Measurements from ENCODE around the gene ASPHD2.

The ASPHD2 gene, protein sequence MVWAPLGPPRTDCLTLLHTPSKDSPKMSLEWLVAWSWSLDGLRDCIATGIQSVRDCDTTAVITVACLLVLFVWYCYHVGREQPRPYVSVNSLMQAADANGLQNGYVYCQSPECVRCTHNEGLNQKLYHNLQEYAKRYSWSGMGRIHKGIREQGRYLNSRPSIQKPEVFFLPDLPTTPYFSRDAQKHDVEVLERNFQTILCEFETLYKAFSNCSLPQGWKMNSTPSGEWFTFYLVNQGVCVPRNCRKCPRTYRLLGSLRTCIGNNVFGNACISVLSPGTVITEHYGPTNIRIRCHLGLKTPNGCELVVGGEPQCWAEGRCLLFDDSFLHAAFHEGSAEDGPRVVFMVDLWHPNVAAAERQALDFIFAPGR

DNA sequence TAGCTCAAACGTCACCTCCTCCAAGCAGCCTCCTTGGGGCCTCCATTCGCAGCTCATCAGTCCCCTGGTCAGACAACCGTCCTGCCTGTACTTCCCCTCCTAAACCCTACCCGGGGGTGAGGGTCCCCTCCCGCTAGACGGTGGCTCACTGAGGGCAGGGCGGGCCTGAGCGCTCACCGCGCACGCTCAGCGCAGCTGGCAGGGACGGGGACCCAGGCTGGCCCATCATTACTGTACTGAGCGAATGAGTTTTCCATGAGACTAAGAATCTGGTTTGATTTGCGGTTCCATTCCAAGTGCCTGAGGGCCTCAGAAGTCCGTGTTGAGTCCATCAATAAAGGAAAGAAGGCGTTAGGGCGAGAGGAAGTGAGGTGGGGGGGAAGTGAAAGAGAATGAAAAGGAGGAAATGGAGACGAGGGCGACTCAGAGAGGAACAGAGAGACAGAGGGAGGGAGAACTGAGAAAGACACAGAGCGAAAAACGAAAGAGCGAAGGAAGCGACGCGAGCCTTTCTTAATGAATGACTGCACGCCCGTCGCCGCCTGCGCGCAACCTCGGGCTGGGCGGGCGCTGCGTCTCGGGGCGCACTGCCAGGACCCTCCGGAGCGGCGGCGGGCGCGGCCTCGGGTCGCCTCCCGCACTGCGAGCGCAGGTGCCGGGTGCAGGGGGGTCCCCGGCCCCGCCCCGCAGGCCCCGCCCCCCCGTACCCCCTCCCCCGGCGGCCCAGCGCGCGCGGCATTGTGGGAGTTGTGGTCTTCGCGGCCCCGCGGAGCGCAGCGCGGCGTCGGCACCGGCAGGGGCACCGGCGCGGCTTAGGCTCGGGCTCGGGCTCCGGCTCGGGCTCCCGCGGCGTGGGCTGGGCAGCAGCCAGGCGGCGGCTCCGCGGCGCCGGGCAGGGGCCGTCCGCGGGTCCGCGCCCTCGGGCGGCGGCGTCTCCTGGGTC lies at the start of gene ASPHD2:
Gene ASPHD2, plus strand, starts transcription at position 746 of the 943 bp plus-strand sequence. CDS start 4,356 bp downstream, outside the sequence.
- no peaks in the 10 kb centered on the region for H3K27me3 Mint-ChIP-seq
- peaks cover 56% of the 10 kb centered on the region for H3K4me1 Mint-ChIP-seq
- peak within 1 kb of the TSS; percentile 95 for H3K27ac Mint-ChIP-seq
- ATAC-seq = peak; percentile 89
- H3K36me3 Mint-ChIP-seq = no peaks in the 10 kb centered on the region
- H3K4me3 Mint-ChIP-seq = peak within 1 kb of the TSS; percentile 89
- H3K9me3 Mint-ChIP-seq = peaks cover 3% of the 10 kb centered on the region

DNA sequence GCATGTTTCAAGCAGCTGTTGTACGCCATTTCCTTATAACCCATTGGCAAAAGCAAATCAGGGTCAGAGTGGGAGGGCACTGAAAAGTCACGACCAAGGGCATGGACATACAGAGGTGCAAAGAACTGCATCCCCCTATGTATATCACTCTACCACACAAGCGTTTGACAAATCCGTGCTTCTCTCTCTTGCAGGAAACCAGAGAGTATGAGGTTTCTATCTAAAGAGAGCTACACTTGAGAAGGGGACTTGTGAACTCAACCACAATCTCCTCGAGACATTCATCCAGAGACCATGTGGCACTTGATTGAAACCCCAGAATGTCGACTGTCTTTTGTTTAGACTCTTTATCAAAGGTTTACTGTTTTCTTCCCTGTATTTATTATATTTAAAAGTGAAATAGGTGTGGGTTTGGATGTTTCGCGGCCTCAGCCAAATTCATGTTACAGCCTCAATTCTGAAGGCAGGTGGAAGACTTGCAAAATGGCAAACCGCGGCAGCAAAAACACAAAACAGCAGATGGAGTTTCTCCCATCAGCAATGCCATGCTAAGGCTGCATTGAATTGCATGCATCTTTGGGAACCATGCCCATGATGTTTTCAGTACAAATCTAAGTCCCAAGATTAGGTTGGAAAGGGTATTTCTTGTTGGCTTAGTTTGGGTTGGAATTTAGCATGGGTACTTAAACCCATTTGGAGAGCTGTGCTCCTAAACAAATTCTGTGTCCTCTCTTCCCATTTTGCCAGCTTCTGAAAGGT lies 48.8 kb upstream of the ASPHD2 start:
- Mint-ChIP-seq H3K27me3 (peaks cover 71% of the 10 kb centered on the region), H3K27ac (no peak overlapping the region), H3K4me3 (no peak overlapping the region), H3K4me1 (peaks cover 6% of the 10 kb centered on the region), H3K9me3 (peaks cover 6% of the 10 kb centered on the region), H3K36me3 (no peaks in the 10 kb centered on the region)
- ATAC-seq = no peak

DNA sequence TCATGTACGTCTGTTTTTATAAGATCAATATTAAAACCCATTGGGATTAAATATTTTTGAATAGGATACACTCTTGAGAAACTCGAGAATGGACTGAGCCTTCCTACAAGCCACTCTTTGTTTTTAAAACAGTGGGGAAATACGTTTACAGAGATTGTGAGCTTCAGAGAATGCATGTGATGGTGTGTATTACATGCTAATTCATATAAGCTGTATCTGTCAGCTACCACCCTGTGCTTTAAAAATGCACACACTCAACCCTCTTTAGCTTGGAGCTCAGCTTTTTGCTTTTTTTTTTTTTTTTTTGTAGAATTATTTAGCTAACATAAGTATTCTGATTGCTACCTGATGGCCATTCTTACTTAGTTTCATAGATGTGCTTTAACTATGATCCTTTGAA lies 46.3 kb upstream of the ASPHD2 start:
- H3K27me3 Mint-ChIP-seq = peaks cover 51% of the 10 kb centered on the region
- ATAC-seq = no peak
- H3K27ac Mint-ChIP-seq = no peak overlapping the region
- H3K9me3 Mint-ChIP-seq = peaks cover 6% of the 10 kb centered on the region
- H3K36me3 Mint-ChIP-seq = no peaks in the 10 kb centered on the region
- no peak overlapping the region for H3K4me3 Mint-ChIP-seq
- H3K4me1 Mint-ChIP-seq = peaks cover under 1% of the 10 kb centered on the region

DNA sequence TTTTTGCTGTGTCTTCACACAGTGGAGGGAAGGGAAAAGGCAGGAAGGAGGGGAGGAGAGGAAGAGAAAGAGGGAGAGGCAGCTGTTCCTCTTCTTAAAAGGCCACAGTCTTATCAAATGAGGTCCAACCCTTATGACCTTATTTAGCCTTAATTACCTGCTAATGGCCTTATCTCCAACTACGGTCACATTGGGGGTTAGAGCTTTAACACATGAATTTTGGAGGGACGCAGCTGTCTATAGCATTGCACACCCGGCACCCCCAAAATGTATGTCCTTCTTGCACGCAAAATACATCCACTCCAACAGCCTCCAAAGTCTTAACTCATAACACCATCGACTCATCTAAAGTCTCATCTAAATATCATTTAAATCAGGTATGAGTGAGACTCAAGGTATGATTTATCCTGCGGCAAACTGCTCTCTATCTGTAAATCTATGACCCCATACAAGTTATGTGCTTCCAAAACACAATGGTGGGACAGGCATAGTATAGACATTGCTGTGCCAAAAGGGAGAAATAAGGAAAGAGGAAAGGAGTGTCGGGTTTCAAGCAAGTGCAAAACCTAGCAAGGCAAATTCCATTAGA lies 45.0 kb upstream of the ASPHD2 start:
- no peak overlapping the region for H3K4me3 Mint-ChIP-seq
- no peak for ATAC-seq
- H3K4me1 Mint-ChIP-seq = no peaks in the 10 kb centered on the region
- no peak overlapping the region for H3K27ac Mint-ChIP-seq
- H3K9me3 Mint-ChIP-seq = no peaks in the 10 kb centered on the region
- peaks cover 38% of the 10 kb centered on the region for H3K27me3 Mint-ChIP-seq
- no peaks in the 10 kb centered on the region for H3K36me3 Mint-ChIP-seq

DNA sequence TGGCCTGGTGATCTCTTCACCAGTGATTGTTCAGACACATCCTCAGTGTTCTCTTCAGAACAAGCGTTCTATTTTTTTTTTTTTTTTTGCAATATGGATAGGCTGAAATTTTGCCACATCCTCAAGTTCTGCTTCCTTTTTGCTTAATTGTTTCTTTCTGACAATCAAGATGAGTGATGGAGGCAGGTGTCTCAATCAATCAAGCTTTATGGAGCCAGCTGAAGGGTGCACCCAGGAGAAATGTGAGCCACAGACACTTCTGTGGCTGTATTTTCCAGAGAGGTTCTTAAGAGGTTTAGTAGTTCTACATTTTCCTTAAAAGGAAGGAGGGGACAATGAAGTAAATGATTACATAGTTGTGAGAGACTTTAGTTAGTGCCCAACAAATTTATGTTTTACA lies 43.9 kb upstream of the ASPHD2 start:
- no peaks in the 10 kb centered on the region for H3K9me3 Mint-ChIP-seq
- peaks cover 34% of the 10 kb centered on the region for H3K27me3 Mint-ChIP-seq
- no peaks in the 10 kb centered on the region for H3K4me1 Mint-ChIP-seq
- H3K4me3 Mint-ChIP-seq = no peak overlapping the region
- no peak for ATAC-seq
- H3K27ac Mint-ChIP-seq = no peak overlapping the region
- no peaks in the 10 kb centered on the region for H3K36me3 Mint-ChIP-seq

DNA sequence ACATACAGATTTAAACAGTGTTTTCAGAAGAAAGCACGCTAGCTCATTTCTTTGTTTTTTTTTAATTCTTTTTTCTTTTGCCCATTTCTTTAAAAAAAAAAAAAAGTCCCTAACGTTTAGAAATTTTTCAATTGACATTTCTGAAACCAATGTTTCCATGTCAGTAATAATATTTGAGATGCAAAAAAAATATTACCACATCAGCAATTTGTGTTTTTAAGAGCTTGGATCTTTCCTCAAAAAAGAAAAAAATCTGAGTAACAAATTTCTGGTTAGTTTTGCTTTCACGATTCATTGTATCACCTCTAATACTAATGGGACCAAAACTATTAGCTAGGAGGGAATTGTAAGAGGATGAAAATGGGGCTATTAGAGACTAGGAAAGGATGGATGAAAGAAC lies 39.9 kb upstream of the ASPHD2 start:
- Mint-ChIP-seq H3K27me3 (peaks cover 19% of the 10 kb centered on the region), H3K36me3 (no peaks in the 10 kb centered on the region), H3K4me1 (no peaks in the 10 kb centered on the region), H3K27ac (no peak overlapping the region), H3K4me3 (no peak overlapping the region), H3K9me3 (no peaks in the 10 kb centered on the region)
- ATAC-seq = no peak

DNA sequence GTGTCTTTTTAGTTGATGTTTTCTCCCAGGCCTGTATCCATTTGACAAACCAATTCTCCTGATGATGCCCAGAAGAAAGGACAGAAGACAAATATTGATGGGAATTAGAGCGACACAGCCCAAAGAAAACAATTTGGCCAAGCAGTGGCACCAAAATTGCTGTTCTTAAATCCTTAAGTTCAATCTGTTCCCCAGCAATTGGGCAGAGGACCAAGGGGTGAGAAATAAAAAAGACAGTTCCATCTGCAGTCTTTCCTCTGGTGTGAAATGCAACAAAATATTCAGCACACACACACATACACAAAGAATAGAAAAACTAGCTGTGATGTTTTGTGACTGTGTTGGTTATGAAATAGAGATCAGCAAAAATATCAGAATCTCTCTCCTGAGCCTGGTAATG lies 38.0 kb upstream of the ASPHD2 start:
- Mint-ChIP-seq H3K4me1 (no peaks in the 10 kb centered on the region), H3K36me3 (no peaks in the 10 kb centered on the region), H3K9me3 (no peaks in the 10 kb centered on the region), H3K27ac (no peak overlapping the region), H3K27me3 (peaks cover 9% of the 10 kb centered on the region), H3K4me3 (no peak overlapping the region)
- no peak for ATAC-seq

DNA sequence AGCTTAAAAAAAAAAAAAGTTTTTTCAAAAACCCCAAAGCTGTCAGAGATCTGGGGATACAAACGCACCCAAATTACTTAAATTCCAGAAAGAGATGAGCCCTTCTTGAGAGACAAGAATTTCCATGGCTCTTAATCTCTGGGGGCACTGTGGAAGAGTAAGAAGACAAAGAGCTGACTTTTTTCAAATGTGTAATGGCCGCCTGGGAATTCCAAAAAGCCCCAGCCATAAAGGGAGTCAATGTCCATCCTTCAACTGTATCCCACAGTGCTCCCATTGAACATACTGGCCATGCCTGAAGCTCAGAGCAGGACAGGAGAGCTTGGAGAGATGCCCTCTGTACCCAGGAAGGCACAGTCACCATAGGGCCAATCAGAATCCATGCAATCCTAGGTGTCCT lies 37.4 kb upstream of the ASPHD2 start:
- H3K4me3 Mint-ChIP-seq = no peak overlapping the region

DNA sequence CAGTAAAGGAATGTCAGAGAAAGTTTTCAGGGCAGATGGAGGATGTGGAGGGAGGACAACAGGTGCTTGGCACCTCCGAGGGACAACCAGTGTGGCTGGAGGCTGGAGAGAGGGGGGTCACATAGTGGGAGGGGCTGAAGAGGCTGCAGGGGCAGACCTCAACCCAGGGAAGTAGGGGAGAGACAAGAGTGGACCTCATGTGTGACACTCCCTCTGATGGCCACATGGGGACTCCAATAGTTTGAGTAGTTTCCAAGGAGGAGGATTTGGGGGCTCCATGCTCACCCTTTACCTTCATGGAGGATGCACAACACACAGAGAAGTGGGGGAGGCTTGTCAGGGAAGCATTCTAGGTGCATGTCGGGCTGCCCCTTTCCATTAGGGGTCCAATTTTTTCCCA lies 35.1 kb upstream of the ASPHD2 start:
- ATAC-seq = no peak
- H3K4me3 Mint-ChIP-seq = no peak overlapping the region
- H3K36me3 Mint-ChIP-seq = no peaks in the 10 kb centered on the region
- H3K9me3 Mint-ChIP-seq = no peaks in the 10 kb centered on the region
- no peak overlapping the region for H3K27ac Mint-ChIP-seq
- H3K4me1 Mint-ChIP-seq = no peaks in the 10 kb centered on the region
- peaks cover 9% of the 10 kb centered on the region for H3K27me3 Mint-ChIP-seq

More for the DNA sequence above, 37.4 kb upstream of the ASPHD2 start:
- Mint-ChIP-seq H3K27ac (no peak overlapping the region), H3K27me3 (peaks cover 9% of the 10 kb centered on the region), H3K36me3 (no peaks in the 10 kb centered on the region), H3K4me1 (no peaks in the 10 kb centered on the region), H3K9me3 (no peaks in the 10 kb centered on the region)
- no peak for ATAC-seq

DNA sequence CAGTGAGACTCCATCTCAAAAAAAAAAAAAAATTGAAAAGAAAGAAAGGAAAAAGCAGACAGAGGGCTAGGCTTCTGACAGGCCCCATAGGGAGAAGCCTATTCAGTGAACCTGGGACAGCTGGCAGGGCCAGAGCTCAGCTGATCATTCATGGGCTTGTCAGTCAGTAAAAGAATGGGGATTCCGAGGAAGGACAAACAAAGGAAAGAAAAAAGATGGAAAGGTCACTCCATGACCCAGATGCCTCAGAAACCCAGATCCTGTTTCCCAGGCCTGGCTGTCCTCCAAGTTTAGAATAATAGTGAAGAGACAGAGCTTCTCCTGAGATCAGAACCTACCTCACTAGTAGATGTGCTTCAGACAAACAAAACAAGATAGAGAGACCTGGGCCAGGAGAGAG lies 34.3 kb upstream of the ASPHD2 start:
- Mint-ChIP-seq H3K27me3 (peaks cover 9% of the 10 kb centered on the region), H3K4me3 (no peak overlapping the region), H3K36me3 (no peaks in the 10 kb centered on the region), H3K27ac (no peak overlapping the region), H3K4me1 (no peaks in the 10 kb centered on the region), H3K9me3 (no peaks in the 10 kb centered on the region)
- no peak for ATAC-seq

DNA sequence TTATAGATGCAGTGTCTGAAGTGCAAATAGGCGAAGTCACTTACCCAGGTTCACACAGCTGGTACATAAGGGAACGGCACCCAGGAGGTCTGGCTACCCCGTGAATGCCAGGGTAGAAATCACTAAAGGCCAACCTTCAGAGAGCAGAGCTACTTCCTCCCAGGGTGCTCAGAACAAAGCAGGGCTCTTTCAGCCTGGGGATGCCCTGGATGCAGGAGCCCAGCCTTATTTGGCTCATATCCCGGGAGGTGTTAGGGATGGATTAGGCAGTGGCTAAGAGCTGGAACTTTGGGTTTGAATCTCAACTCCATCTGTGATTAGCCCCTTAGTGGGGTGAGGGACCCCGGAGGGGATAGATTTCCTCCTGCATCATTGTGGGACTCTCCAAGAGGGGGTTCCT lies 33.1 kb upstream of the ASPHD2 start:
- H3K27ac Mint-ChIP-seq = no peak overlapping the region
- no peaks in the 10 kb centered on the region for H3K9me3 Mint-ChIP-seq
- no peak overlapping the region for H3K4me3 Mint-ChIP-seq
- H3K27me3 Mint-ChIP-seq = peaks cover 9% of the 10 kb centered on the region
- no peaks in the 10 kb centered on the region for H3K36me3 Mint-ChIP-seq
- no peak for ATAC-seq
- H3K4me1 Mint-ChIP-seq = no peaks in the 10 kb centered on the region

DNA sequence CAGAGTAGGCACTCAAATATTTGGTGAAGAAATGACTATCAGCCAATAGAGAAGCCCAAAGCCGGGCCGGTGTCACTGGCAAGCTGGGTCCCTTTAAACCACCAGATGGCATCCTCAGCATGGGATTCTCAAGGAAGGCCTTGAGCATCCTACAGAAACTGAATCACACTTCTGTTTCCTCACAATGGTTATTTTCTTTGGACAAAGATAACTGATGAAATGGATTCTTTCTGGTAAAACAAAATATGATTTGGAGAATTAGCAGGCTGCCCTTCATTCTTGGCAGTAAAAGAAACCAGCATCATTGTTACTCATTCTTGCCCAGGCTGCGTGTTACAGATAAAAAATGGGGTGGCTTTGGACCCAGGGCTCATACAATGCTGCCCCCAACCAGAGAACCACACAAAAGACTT lies 30.3 kb upstream of the ASPHD2 start:
- no peaks in the 10 kb centered on the region for H3K36me3 Mint-ChIP-seq
- H3K27ac Mint-ChIP-seq = no peak overlapping the region
- peak; percentile 84 for ATAC-seq
- H3K27me3 Mint-ChIP-seq = peaks cover 17% of the 10 kb centered on the region
- H3K9me3 Mint-ChIP-seq = no peaks in the 10 kb centered on the region
- H3K4me1 Mint-ChIP-seq = peaks cover 4% of the 10 kb centered on the region
- H3K4me3 Mint-ChIP-seq = no peak overlapping the region

DNA sequence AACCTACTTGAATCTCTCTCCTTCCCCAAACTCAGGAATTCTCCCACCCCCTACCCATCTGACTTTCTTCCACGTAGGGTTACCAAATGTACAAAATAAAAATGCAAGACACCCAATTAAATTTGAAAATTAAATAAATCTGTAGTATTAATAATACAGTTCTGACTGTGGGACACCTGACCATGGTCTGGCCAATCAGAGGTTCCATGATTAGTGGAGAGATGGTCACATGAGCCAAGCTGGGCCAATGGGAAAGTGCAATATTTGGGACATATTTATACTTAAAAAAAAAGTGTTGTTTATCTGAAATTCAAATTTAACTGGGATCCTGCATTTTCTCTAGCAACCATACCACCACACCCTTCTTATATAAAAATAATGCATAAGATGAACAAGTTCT lies 29.8 kb upstream of the ASPHD2 start:
- ATAC-seq = no peak
- Mint-ChIP-seq H3K4me1 (peaks cover 10% of the 10 kb centered on the region), H3K9me3 (no peaks in the 10 kb centered on the region), H3K4me3 (no peak overlapping the region), H3K27ac (no peak overlapping the region), H3K27me3 (peaks cover 14% of the 10 kb centered on the region), H3K36me3 (no peaks in the 10 kb centered on the region)

DNA sequence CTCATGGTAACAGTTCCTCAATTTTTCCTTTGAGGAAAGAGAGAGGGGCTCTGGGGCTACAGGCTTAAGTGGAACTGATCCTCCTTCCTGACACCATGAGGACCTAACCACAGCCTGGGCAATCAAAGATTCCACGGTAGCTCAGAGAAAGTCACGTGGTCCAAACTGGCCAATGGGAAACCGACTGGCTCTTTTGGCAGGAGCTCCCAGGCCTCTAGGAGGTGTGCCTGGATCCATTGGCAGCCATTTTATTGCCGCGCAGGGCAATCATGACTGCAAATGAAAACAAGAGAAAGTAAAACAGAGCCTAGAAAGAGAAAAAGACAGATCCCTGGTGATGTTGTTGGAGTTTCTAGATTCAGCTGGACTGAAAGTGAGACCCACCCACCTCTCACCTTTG lies 27.3 kb upstream of the ASPHD2 start:
- Mint-ChIP-seq H3K27ac (no peak overlapping the region), H3K36me3 (no peaks in the 10 kb centered on the region), H3K9me3 (no peaks in the 10 kb centered on the region), H3K4me1 (peaks cover 19% of the 10 kb centered on the region), H3K4me3 (no peak overlapping the region), H3K27me3 (peaks cover 14% of the 10 kb centered on the region)
- ATAC-seq = no peak
